ENCODE measurements around the gene CHST14.

Gene CHST14

DNA sequence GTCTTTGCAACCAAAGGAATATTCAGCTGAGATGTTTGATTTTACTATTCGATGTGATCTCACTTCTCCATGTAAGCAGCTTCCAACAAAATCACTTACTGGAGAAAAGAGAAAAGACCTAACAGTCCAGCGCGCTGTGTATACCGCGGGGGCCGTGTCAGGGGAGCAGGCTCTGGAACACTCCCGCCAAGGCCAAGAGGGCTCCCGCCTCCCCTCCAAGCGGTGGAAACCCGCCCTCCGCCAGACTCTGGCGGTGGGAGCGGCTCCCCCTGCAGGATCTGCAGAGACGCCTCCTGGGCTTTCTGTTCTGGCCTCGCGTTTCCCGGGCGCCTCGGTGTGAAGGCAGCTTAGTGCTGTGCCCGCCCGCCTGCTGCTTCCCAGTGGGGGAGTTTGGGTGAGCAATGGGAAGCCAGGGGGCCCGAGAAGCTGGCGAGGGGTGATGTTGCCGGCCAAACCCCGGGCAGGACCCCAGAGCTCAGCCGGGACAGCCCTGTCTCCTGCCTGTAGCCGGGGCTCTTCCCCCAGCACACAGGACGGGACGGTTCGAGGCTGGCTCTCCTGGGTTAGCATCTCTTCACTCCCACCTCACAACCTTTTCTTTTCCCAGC is 36.3 kb downstream of the CHST14 start:
- Histone ChIP-seq H3K36me3 (replicated peaks) (no peaks in the 10 kb centered on the region), H3K27me3 (replicated peaks) (no peaks in the 10 kb centered on the region), H3K27ac (no peak overlapping the region), H3K4me3 (ENCODE audit: low read depth, low read length) (peak overlapping the region; percentile 24)
- TF ChIP-seq, protein P1, sequence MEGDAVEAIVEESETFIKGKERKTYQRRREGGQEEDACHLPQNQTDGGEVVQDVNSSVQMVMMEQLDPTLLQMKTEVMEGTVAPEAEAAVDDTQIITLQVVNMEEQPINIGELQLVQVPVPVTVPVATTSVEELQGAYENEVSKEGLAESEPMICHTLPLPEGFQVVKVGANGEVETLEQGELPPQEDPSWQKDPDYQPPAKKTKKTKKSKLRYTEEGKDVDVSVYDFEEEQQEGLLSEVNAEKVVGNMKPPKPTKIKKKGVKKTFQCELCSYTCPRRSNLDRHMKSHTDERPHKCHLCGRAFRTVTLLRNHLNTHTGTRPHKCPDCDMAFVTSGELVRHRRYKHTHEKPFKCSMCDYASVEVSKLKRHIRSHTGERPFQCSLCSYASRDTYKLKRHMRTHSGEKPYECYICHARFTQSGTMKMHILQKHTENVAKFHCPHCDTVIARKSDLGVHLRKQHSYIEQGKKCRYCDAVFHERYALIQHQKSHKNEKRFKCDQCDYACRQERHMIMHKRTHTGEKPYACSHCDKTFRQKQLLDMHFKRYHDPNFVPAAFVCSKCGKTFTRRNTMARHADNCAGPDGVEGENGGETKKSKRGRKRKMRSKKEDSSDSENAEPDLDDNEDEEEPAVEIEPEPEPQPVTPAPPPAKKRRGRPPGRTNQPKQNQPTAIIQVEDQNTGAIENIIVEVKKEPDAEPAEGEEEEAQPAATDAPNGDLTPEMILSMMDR (IDR thresholded peaks at IDR 0.05; ENCODE audit: low read depth, low read length, missing control alignments) = peak; percentile 91
- DNase-seq = peak; percentile 57
- in situ Hi-C loops (cut with HindIII; ENCODE audit: low pct_ligation_motif_present, low sequenced_read_pairs) = no loop called here

DNA sequence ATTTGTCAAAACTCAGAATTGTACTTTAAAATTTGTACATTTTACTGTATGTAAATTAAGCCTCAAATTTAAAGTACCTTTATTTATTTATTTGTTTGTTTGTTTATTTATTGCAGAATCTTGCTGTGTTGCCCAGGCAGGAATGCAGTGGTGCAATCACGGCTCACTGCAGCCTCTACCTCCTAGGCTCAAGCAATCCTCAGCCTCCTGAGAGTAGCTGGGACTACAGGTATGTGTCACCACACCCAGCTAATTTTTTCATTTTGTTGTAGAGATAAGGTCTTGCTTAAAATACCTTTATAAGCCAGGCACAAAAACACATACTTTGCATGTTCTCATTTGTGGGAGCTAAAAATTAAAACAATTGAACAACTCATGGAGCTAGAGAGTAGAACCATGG is 37.4 kb downstream of the CHST14 start:
- DNase-seq = no peak
- Histone ChIP-seq H3K4me3 (ENCODE audit: low read depth, low read length) (no peak overlapping the region), H3K36me3 (replicated peaks) (no peaks in the 10 kb centered on the region), H3K27me3 (replicated peaks) (no peaks in the 10 kb centered on the region), H3K27ac (no peak overlapping the region)
- in situ Hi-C loops (cut with HindIII; ENCODE audit: low pct_ligation_motif_present, low sequenced_read_pairs) = no loop called here
- TF ChIP-seq, protein P1 (IDR thresholded peaks at IDR 0.05; ENCODE audit: low read depth, low read length, missing control alignments) = no peak

DNA sequence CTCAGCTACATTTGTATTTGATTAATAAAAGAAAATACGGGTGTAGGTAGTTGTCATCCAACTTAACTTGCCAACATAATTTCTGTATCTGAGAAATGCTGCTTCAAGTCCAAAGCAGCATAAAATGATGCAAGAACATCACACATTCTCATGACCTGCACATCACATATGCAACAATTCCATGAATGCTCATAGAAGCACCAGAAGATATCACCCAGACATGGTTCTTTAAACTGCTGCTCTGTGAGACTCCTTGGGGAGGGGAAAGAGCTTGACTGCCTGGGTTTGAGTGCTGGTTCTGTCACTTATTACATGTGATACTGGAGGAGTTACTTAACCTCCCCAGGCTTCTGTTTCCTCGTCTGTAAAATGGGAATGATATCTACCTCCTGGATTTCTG is 39.4 kb downstream of the CHST14 start:
- Histone ChIP-seq H3K4me3 (ENCODE audit: low read depth, low read length) (no peak overlapping the region), H3K27ac (no peak overlapping the region), H3K36me3 (replicated peaks) (no peaks in the 10 kb centered on the region), H3K27me3 (replicated peaks) (no peaks in the 10 kb centered on the region)
- in situ Hi-C loops (cut with HindIII; ENCODE audit: low pct_ligation_motif_present, low sequenced_read_pairs) = no loop called here
- no peak for DNase-seq
- TF ChIP-seq, protein P1 (IDR thresholded peaks at IDR 0.05; ENCODE audit: low read depth, low read length, missing control alignments) = no peak

DNA sequence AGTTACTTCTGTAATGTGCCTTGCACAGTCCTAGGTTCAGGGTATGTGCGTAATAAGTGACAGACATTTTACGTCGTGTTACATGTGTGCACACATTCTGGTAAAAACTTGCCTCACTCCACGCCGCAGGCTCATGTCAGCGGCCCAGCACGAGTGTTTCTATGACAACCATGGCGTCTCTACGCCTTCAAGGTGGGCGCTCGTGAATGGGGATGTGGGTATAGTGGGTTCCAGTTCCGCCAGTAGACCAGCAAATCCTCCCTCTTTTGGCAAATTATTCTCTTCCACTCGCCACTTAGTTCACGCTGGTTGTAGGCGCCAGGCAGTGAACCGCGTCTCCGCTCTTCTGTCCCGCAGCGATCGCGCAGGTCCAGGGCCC is 40.3 kb downstream of the CHST14 start:
- H3K4me3 ChIP-seq (ENCODE audit: low read depth, low read length) = peak overlapping the region; percentile 56
- TF ChIP-seq, protein P1 (IDR thresholded peaks at IDR 0.05; ENCODE audit: low read depth, low read length, missing control alignments) = no peak
- no peaks in the 10 kb centered on the region for H3K27me3 ChIP-seq (replicated peaks)
- H3K27ac ChIP-seq = no peak overlapping the region
- in situ Hi-C loops (cut with HindIII; ENCODE audit: low pct_ligation_motif_present, low sequenced_read_pairs) = no loop called here
- no peaks in the 10 kb centered on the region for H3K36me3 ChIP-seq (replicated peaks)
- no peak for DNase-seq

DNA sequence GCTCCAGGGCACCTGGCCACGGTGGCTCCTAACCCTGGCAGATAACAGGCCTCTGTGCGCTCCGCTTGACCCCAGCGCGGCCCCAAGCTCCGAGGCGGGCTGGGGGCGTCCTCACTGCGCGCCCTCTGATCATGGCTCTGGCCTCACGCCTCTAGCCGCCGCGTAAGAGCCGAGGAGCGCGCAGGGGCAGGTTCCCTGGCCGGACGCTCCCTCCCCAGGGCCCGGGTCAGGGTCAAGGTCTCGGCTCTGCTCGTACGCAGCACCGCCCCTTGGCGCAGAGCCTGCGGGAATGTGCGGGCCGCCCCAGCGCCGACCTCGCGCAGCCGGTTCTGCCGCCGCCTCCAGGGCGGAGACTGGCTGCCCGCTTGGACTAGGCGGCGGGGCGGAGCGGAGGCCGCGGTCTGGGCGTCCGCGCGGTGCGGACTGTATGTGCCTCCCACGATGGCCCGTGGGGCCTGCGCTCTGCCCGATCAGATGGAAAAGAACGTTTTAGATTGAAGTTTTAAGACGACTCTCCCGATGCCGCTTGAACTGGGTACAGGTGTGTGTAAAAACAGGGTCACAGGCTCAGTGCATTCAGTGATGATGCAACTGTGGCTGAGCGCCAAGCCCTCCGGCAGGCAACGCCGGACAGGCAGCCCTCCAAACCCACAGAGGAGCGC is 40.8 kb downstream of the CHST14 start:
- in situ Hi-C loops (cut with HindIII; ENCODE audit: low pct_ligation_motif_present, low sequenced_read_pairs) = no loop called here
- DNase-seq = no peak
- Histone ChIP-seq H3K4me3 (ENCODE audit: low read depth, low read length) (peak overlapping the region; percentile 56), H3K27ac (no peak overlapping the region), H3K36me3 (replicated peaks) (no peaks in the 10 kb centered on the region), H3K27me3 (replicated peaks) (no peaks in the 10 kb centered on the region)
- TF ChIP-seq, protein P1 (IDR thresholded peaks at IDR 0.05; ENCODE audit: low read depth, low read length, missing control alignments) = no peak

DNA sequence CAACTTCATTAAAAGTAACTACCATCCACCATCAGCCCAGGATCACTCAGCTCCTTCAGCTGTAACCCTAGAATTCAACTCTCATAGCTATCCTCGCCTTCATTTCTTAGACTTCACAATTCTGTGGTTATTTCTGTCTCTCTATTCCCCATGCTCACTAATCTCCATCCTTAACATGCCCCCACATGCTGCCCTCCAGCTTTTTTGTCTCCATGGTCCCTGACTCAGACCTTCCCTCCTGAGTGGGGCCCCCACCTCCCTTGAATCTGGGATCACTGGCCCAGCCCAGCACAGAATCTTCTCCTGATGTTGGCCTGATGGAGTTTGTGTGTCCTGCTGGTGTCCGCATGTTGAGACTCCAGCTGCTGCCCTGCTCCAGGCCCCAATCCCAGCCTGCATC is 41.7 kb downstream of the CHST14 start:
- TF ChIP-seq, protein P1 (IDR thresholded peaks at IDR 0.05; ENCODE audit: low read depth, low read length, missing control alignments) = no peak
- no peak overlapping the region for H3K4me3 ChIP-seq (ENCODE audit: low read depth, low read length)
- in situ Hi-C loops (cut with HindIII; ENCODE audit: low pct_ligation_motif_present, low sequenced_read_pairs) = no loop called here
- no peak for DNase-seq
- no peaks in the 10 kb centered on the region for H3K27me3 ChIP-seq (replicated peaks)
- no peak overlapping the region for H3K27ac ChIP-seq
- H3K36me3 ChIP-seq (replicated peaks) = no peaks in the 10 kb centered on the region
